B cell (primary cell): ENCODE measurements around the gene PREX1. TPM values are rescaled to one million over a fixed set of nuclear protein-coding genes. Genes with fewer than 3 reads are reported as not detected.

Source experiments
- ATAC-seq: fragments of 200-7000 bp; cut with Tn5 transposase; one replicate; pipeline ENCODE4 v1.10.0; 2021; ENCODE audit warnings: low read depth, mild to moderate bottlenecking, moderate number of reproducible peaks, moderate library complexity
- CTCF ChIA-PET: fragments of 350-600 bp; sonication (Branson Sonifier 250); formaldehyde crosslinking; loops from one replicate; lab custom pipeline; 2021; ENCODE audit warnings: antibody characterized with exemption, inconsistent platforms; lab: Charles Lee
- POLR2A ChIA-PET: fragments of 350-600 bp; sonication (Branson Sonifier 250); formaldehyde crosslinking; loops from one replicate; lab custom pipeline; 2021; ENCODE audit warnings: antibody characterized with exemption; lab: Charles Lee
- DNase-seq: peaks from one replicate; pipeline ENCODE4 v3.0.0; 2013
- H2AFZ ChIP-seq: 2 replicates; pipeline ENCODE4 v1.6.1; 2012; ENCODE audit warnings: mild to moderate bottlenecking, low read depth, low read length; ENCODE audit not compliant: insufficient read depth, poor library complexity, severe bottlenecking
- H3K27ac ChIP-seq, 2 donors: 1 replicate in 1 of 2; 2 replicates in 1 of 2; pipeline ENCODE4 v1.5.1; 2012 to 2013; ENCODE audit warnings: low read length in 2 of 2, mild to moderate bottlenecking in 2 of 2, moderate library complexity in 1 of 2
- H3K27me3 ChIP-seq, 4 experiments: fragments of 200-600 bp in 1 of 4; sonication (generic) in 1 of 4; replicated peaks in 1 of 4; 1 replicate in 2 of 4; 2 replicates in 2 of 4; pipeline versions ENCODE4 v1.6.1 to v1.7.0; 2013 to 2016; ENCODE audit warnings: low read length in 3 of 4, mild to moderate bottlenecking in 2 of 4, mixed read lengths in 1 of 4, moderate library complexity in 1 of 4; ENCODE audit not compliant: insufficient read depth in 4 of 4, control insufficient read depth in 3 of 4; ENCODE audit errors: control extremely low read depth in 1 of 4
- H3K36me3 ChIP-seq, 2 experiments: replicated peaks in 1 of 2; 1 replicate in 1 of 2; 2 replicates in 1 of 2; pipeline versions ENCODE4 v1.6.1 to v1.7.1; 2013; ENCODE audit warnings: low read length in 1 of 2; ENCODE audit not compliant: insufficient read depth in 2 of 2, control insufficient read depth in 1 of 2; ENCODE audit errors: control extremely low read depth in 1 of 2, extremely low read depth in 1 of 2
- H3K4me1 ChIP-seq, 2 donors: fragments of 200-600 bp in 1 of 2; sonication (generic) in 1 of 2; 1 replicate in 1 of 2; 2 replicates in 1 of 2; pipeline versions ENCODE4 v1.5.1 to v1.6.1; 2013 to 2017; ENCODE audit warnings: low read length in 2 of 2; ENCODE audit not compliant: control insufficient read depth in 2 of 2, insufficient read depth in 2 of 2
- H3K4me2 ChIP-seq: replicated peaks from 2 replicates; pipeline ENCODE3; 2012; ENCODE audit warnings: mild to moderate bottlenecking, low read depth, low read length; ENCODE audit not compliant: poor library complexity, severe bottlenecking
- H3K4me3 ChIP-seq, 5 experiments: fragments of 200-600 bp in 1 of 5; sonication (generic) in 1 of 5; 1 replicate in 3 of 5; 2 replicates in 2 of 5; pipeline versions ENCODE4 v1.5.1 to v1.7.0; 2011 to 2016; ENCODE audit warnings: low read length in 4 of 5, mild to moderate bottlenecking in 4 of 5, low read depth in 2 of 5, control low read depth in 1 of 5, moderate library complexity in 1 of 5; ENCODE audit not compliant: insufficient read depth in 1 of 5; ENCODE audit errors: control extremely low read depth in 1 of 5, extremely low read depth in 1 of 5
- H3K79me2 ChIP-seq: fragments of 200-600 bp; sonication (generic); one replicate; pipeline ENCODE4 v1.6.0; 2016; ENCODE audit warnings: low read length; ENCODE audit not compliant: control insufficient read depth, insufficient read depth
- H3K9ac ChIP-seq: fragments of 200-600 bp; sonication (generic); 2 replicates; pipeline ENCODE4 v1.6.1; 2017; ENCODE audit warnings: mild to moderate bottlenecking, low read length, moderate library complexity
- H3K9me3 ChIP-seq, 3 donors: one replicate each; pipeline versions ENCODE4 v1.6.1 to v1.7.1; 2013; ENCODE audit warnings: low read length in 2 of 3; ENCODE audit not compliant: control insufficient read depth in 2 of 3, insufficient read depth in 1 of 3; ENCODE audit errors: control extremely low read depth in 1 of 3
- H4K20me1 ChIP-seq: 2 replicates; pipeline ENCODE4 v1.6.0; 2012; ENCODE audit warnings: mild to moderate bottlenecking, low read length; ENCODE audit not compliant: insufficient read depth, control insufficient read depth, poor library complexity, severe bottlenecking
- H3K27ac Mint-ChIP-seq: one replicate; pipeline ENCODE4 v1.8.0; 2021; ENCODE audit warnings: mixed read lengths
- H3K27me3 Mint-ChIP-seq: one replicate; pipeline ENCODE4 v1.8.0; 2021; ENCODE audit warnings: mixed read lengths
- H3K4me1 Mint-ChIP-seq: one replicate; pipeline ENCODE4 v1.8.0; 2021; ENCODE audit warnings: mixed read lengths
- H3K4me3 Mint-ChIP-seq: one replicate; pipeline ENCODE4 v1.8.0; 2021; ENCODE audit warnings: mixed read lengths
- H3K9me3 Mint-ChIP-seq: one replicate; pipeline ENCODE4 v1.8.0; 2022; ENCODE audit warnings: mixed read lengths; ENCODE audit not compliant: insufficient read depth
- CTCF ChIP-seq: fragments of 200-600 bp; IDR thresholded peaks from one replicate; pipeline ENCODE4 v1.8.0; 2022; ENCODE audit warnings: antibody characterized with exemption, mild to moderate bottlenecking
- EZH2 ChIP-seq: IDR thresholded peaks from 2 replicates; pipeline ENCODE4 v1.6.1; 2012; ENCODE audit warnings: borderline replicate concordance, low read depth, mild to moderate bottlenecking, moderate library complexity, low read length; ENCODE audit not compliant: insufficient read depth, poor library complexity, severe bottlenecking
- WGBS: methylation state at CpG from one replicate; pipeline ENCODE4 v1.1.5; 2013; ENCODE audit warnings: missing lambda C conversion rate; ENCODE audit not compliant: insufficient coverage; 5-methylcytosine and 5-hydroxymethylcytosine counted together
- intact Hi-C: fragments of 100-400 bp; cut with micrococcal nuclease; formaldehyde crosslinking; loops from one replicate; pipeline ENCODE4 v1.10.0; 2022
- polyA plus RNA-seq: library from polyadenylated mRNA; depleted of rRNA; stranded (reverse); fragments of >200 nt; gene quantifications from 2 replicates; pipeline ENCODE4 v1.2.3, GENCODE V29; 2012
- total RNA-seq, 2 donors: library from RNA; stranded (reverse); fragments of 120-200 nt in 1 of 2; gene quantifications; 1 replicate in 1 of 2; 2 replicates in 1 of 2; pipeline versions ENCODE4 v1.2.3 to v1.2.4, GENCODE V29; 2013 to 2022

The PREX1 gene
- total and polyA plus RNA-seq, 2 donors (not counting 1 experiment from before 2014, with no cell fraction given) = 79.1 to 99.4 TPM

GRCh38 chr20:48661575-48662455, 166.0 kb downstream of the PREX1 start:
- ATAC-seq = no peak
- Mint-ChIP-seq H3K9me3 (no peaks in the 10 kb centered on the region), H3K27ac (peak overlapping the region; percentile 46), H3K4me3 (no peak overlapping the region), H3K27me3 (no peaks in the 10 kb centered on the region), H3K4me1 (peaks cover 10% of the 10 kb centered on the region)
- CTCF ChIA-PET = interaction anchor here (0.8 to 1.2 kb wide), 2 partner anchors 130 to 243 kb away, joined by 4 to 6 read pairs; no protein-coding TSS in a partner anchor
- POLR2A ChIA-PET = no interaction called here
- Histone ChIP-seq H3K4me3 (no peak overlapping the region), H2AFZ (no peak overlapping the region), H3K79me2 (peaks cover 15% of the 10 kb centered on the region), H3K9me3 (peaks cover 0 to 7% (median 3%) of the 10 kb centered on the region in 3 donors), H4K20me1 (peaks cover 17% of the 10 kb centered on the region), H3K27me3 (no peaks in the 10 kb centered on the region), H3K4me1 (peaks cover 0 to 3% of the 10 kb centered on the region in 2 donors), H3K9ac (no peak overlapping the region), H3K4me2 (no peak overlapping the region), H3K36me3 (peaks cover 0 to 79% of the 10 kb centered on the region in 2 experiments), H3K27ac (no peak overlapping the region)
- intact Hi-C loops = no loop called here
- no peak for TF ChIP-seq EZH2
- no peak for TF ChIP-seq CTCF
- whole genome bisulfite sequencing = 98% methylated on average over 9 of the region's 14 CpGs
- no peak for DNase-seq

DNA sequence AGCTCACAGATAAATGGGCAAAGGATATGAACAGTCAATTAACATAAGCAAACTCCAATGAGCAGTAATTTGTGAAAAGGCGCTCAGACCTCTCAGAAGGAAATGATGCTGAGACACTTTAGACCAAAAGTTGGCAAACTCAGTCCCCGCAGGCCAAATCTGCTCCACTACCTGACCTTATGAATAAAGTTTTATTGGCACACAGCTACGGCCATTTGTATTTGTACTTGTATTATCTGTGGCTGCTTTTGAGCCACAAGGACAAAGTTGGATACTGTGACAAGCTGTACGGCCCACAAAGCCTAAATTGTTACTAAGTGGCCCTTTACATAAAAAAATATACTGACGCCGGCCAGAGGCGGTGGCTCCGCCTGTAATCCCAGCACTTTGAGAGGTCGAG, 167.0 kb downstream of the PREX1 start:
- TF ChIP-seq CTCF (no peak), EZH2 (no peak)
- POLR2A ChIA-PET = no interaction called here

More for the DNA sequence above, 167.0 kb downstream of the PREX1 start:
- no peak overlapping the region for H3K9ac ChIP-seq
- no peaks in the 10 kb centered on the region for H3K9me3 Mint-ChIP-seq
- no peak overlapping the region for H3K27ac ChIP-seq
- ATAC-seq = no peak
- H3K9me3 ChIP-seq = peaks cover 0 to 7% (median 3%) of the 10 kb centered on the region in 3 donors
- no peak overlapping the region for H2AFZ ChIP-seq
- no peak overlapping the region for H3K4me3 ChIP-seq
- 95% methylated on average over 8 of the region's 9 CpGs for whole genome bisulfite sequencing
- H3K27ac Mint-ChIP-seq = no peak overlapping the region
- H3K4me3 Mint-ChIP-seq = no peak overlapping the region
- H3K4me1 ChIP-seq = peaks cover 0 to 3% of the 10 kb centered on the region in 2 donors
- no peaks in the 10 kb centered on the region for H3K27me3 ChIP-seq
- no peaks in the 10 kb centered on the region for H3K27me3 Mint-ChIP-seq
- peaks cover 24% of the 10 kb centered on the region for H4K20me1 ChIP-seq
- peaks cover 10% of the 10 kb centered on the region for H3K4me1 Mint-ChIP-seq
- H3K4me2 ChIP-seq = no peak overlapping the region
- CTCF ChIA-PET = interaction anchor here (1.1 to 8.9 kb wide), 5 partner anchors 131 to 974 kb away, joined by 3 to 297 read pairs (median 4); no protein-coding TSS in a partner anchor
- H3K36me3 ChIP-seq = peaks cover 0 to 83% of the 10 kb centered on the region in 2 experiments
- intact Hi-C loops = no loop called here
- no peak for DNase-seq
- peaks cover 17% of the 10 kb centered on the region for H3K79me2 ChIP-seq
